ENCODE data around the gene ABLIM3. TPM values are rescaled to one million over a fixed set of nuclear protein-coding genes. Genes with fewer than 3 reads are reported as not detected.

Gene ABLIM3
- total and polyA plus RNA-seq, 9 of the 15 experiments (the other 6 are each of a cell fraction or from before 2014, with no cell fraction given), result 0.03 to 0.38 (median 0.11) TPM

- no peak for TF ChIP-seq ZNF518B (CRISPR knock-in tag; IDR thresholded peaks at IDR 0.05)
- TF ChIP-seq ZBTB17 (CRISPR knock-in tag; IDR thresholded peaks at IDR 0.05), result no peak
- TF ChIP-seq MCM7 (IDR thresholded peaks at IDR 0.05), result no peak
- TF ChIP-seq BRCA1 (IDR thresholded peaks at IDR 0.05), result no peak
- TF ChIP-seq BRCA1 (CRISPR knock-in tag; IDR thresholded peaks at IDR 0.05), result no peak
- no peak for TF ChIP-seq TCF15 (CRISPR knock-in tag; IDR thresholded peaks at IDR 0.05)
- no peak for TF ChIP-seq SETDB1 (IDR thresholded peaks at IDR 0.05; ENCODE audit: low read length)
- TF ChIP-seq SRSF7 (optimal IDR thresholded peaks at IDR 0.05; ENCODE audit: low read depth, low read length), result no peak
- TF ChIP-seq BHLHE40 (IDR thresholded peaks at IDR 0.05; ENCODE audit: low read length), result no peak
- no peak; the same call in 1 of the 2 replicates for TF ChIP-seq ILK (tag; IDR thresholded peaks at IDR 0.05; ENCODE audit: borderline replicate concordance, low read depth)
- TF ChIP-seq SRSF9 (IDR thresholded peaks at IDR 0.05; ENCODE audit: borderline replicate concordance, low read depth, low read length), result no peak
- TF ChIP-seq POLR2H (tag; IDR thresholded peaks at IDR 0.05; ENCODE audit: low read depth), result peak; percentile 48; the same call in 1 of the 2 replicates
- no peak for TF ChIP-seq RBM22 (IDR thresholded peaks at IDR 0.05; ENCODE audit: low read depth, low read length, poor library complexity, severe bottlenecking)
- no peak for TF ChIP-seq PRPF4 (IDR thresholded peaks at IDR 0.05; ENCODE audit: insufficient read depth, low read depth, low read length, poor library complexity, severe bottlenecking)
- no peak for TF ChIP-seq ZNF224 (CRISPR knock-in tag; IDR thresholded peaks at IDR 0.05)
- no peak for TF ChIP-seq FOXA3 (CRISPR knock-in tag; conservative IDR thresholded peaks at IDR 0.05 in 1 of 2, IDR thresholded peaks at IDR 0.05 in 1 of 2)
- TF ChIP-seq FOXP1 (CRISPR knock-in tag; IDR thresholded peaks at IDR 0.05), result no peak
- TF ChIP-seq MAX (CRISPR knock-in tag; IDR thresholded peaks at IDR 0.05), result no peak
These were observed 10.4 kb downstream of the ABLIM3 start (continued) for GRCh38 chr5:149151717-149152116.

All from K562 (cell line).